ENCODE data around the gene PLAAT2.

DNA sequence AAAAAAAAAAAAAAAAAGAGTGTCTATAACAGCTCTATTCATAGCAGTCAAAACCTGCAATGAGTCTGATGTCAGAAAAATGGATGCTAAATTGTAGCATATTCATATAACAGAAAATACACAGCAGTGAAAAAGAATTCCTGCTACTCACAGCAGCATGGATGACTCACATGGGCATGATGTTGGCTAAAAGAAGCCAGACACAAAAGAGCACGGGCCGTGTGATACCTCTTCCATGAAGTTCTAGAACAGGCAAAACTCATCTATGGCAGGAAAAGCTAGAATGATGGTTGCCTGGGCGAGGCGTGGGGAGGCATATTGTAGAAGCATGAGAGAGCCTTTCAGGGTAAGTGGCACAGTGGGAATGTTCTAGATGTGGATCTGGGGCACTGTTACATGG lies 32.1 kb upstream of the PLAAT2 start:
- TF ChIP-seq CTCF (IDR thresholded peaks at IDR 0.05) (no peak), POLR2A (IDR thresholded peaks at IDR 0.05) (no peak)
